CMK (cell line): ENCODE data around the gene JSRP1.

Source experiments
- DNase-seq: peaks from one replicate; pipeline ENCODE4 v3.0.0-alpha.2; 2010; ENCODE audit warnings: low read depth

The JSRP1 gene

GRCh38 chr19:2216361-2217225 lies 39.6 kb downstream of the JSRP1 start:
- no peak for DNase-seq

- no peak for DNase-seq
These were observed 40.9 kb downstream of the JSRP1 start for GRCh38 chr19:2215281-2215751.

- DNase-seq, result no peak
These were observed 42.0 kb downstream of the JSRP1 start for GRCh38 chr19:2214251-2214650.

- no peak for DNase-seq
These were observed 42.4 kb downstream of the JSRP1 start for GRCh38 chr19:2213799-2214198.

- no peak for DNase-seq
These were observed 43.1 kb downstream of the JSRP1 start for GRCh38 chr19:2212861-2213711.

GRCh38 chr19:2210987-2211740 lies 45.1 kb downstream of the JSRP1 start:
- no peak for DNase-seq

- no peak for DNase-seq
These were observed 46.0 kb downstream of the JSRP1 start for GRCh38 chr19:2210206-2210605.

- DNase-seq, result no peak
These were observed 46.8 kb downstream of the JSRP1 start for GRCh38 chr19:2209408-2209807.

- DNase-seq, result no peak
These were observed 47.2 kb downstream of the JSRP1 start for GRCh38 chr19:2208975-2209374.

- no peak for DNase-seq
These were observed 48.0 kb downstream of the JSRP1 start for GRCh38 chr19:2207991-2208860.

- DNase-seq, result no peak
These were observed 49.2 kb downstream of the JSRP1 start for GRCh38 chr19:2207008-2207407.

GRCh38 chr19:2202366-2202765 lies 53.9 kb downstream of the JSRP1 start:
- DNase-seq, result no peak
